ENCODE measurements around the gene TNKS1BP1. TPM values are rescaled to one million over a fixed set of nuclear protein-coding genes. Genes with fewer than 3 reads are reported as not detected.

TNKS1BP1 gene
- polyA plus RNA-seq, 1 experiment, result 73.7 TPM

- DNase-seq (ENCODE audit: low read depth), result no peak
- POLR2A ChIA-PET, result interaction anchor here (1.0 kb wide), 1 partner anchor 15 kb away, joined by 3 read pairs; no protein-coding TSS in a partner anchor
- Histone ChIP-seq H3K4me3 (ENCODE audit: low read depth, low read length) (no peak overlapping the region), H3K36me3 (ENCODE audit: control insufficient read depth, insufficient read depth, low read length) (peaks cover 10% of the 10 kb centered on the region), H3K27me3 (ENCODE audit: control insufficient read depth, insufficient read depth, low read length) (no peaks in the 10 kb centered on the region)
- TF ChIP-seq CTCF (IDR thresholded peaks at IDR 0.05; ENCODE audit: insufficient read depth, low read depth, low read length), result no peak
- CTCF ChIA-PET, result interaction anchor here (1.9 to 2.5 kb wide), 2 partner anchors 14 to 16 kb away, joined by 5 read pairs; no protein-coding TSS in a partner anchor
These were observed 30.3 kb downstream of the TNKS1BP1 start for GRCh38 chr11:57294225-57295131.

GRCh38 chr11:57290288-57290687, 34.5 kb downstream of the TNKS1BP1 start:
- DNase-seq (ENCODE audit: low read depth), result no peak
- Histone ChIP-seq H3K4me3 (ENCODE audit: low read depth, low read length) (no peak overlapping the region), H3K27me3 (ENCODE audit: control insufficient read depth, insufficient read depth, low read length) (no peaks in the 10 kb centered on the region), H3K36me3 (ENCODE audit: control insufficient read depth, insufficient read depth, low read length) (no peaks in the 10 kb centered on the region)
- POLR2A ChIA-PET, result interaction anchor here (0.6 kb wide), 1 partner anchor 11 kb away, joined by 3 read pairs; no protein-coding TSS in a partner anchor
- CTCF ChIA-PET, result no interaction called here
- no peak for TF ChIP-seq CTCF (IDR thresholded peaks at IDR 0.05; ENCODE audit: insufficient read depth, low read depth, low read length)

- H3K27me3 ChIP-seq (ENCODE audit: control insufficient read depth, insufficient read depth, low read length), result no peaks in the 10 kb centered on the region
- no peak for TF ChIP-seq CTCF (IDR thresholded peaks at IDR 0.05; ENCODE audit: insufficient read depth, low read depth, low read length)
- ChIA-PET POLR2A (no interaction called here), CTCF (interaction anchor here (0.7 to 1.7 kb wide), 3 partner anchors 9 to 57 kb away, joined by 3 to 5 read pairs (median 3); no protein-coding TSS in a partner anchor)
- H3K4me3 ChIP-seq (ENCODE audit: low read depth, low read length), result no peak overlapping the region
- no peaks in the 10 kb centered on the region for H3K36me3 ChIP-seq (ENCODE audit: control insufficient read depth, insufficient read depth, low read length)
- DNase-seq (ENCODE audit: low read depth), result no peak
These were observed 35.8 kb downstream of the TNKS1BP1 start for GRCh38 chr11:57288771-57289579.

GRCh38 chr11:57287884-57288283, 36.9 kb downstream of the TNKS1BP1 start:
- DNase-seq (ENCODE audit: low read depth), result no peak
- CTCF ChIA-PET, result no interaction called here
- POLR2A ChIA-PET, result no interaction called here
- Histone ChIP-seq H3K36me3 (ENCODE audit: control insufficient read depth, insufficient read depth, low read length) (no peaks in the 10 kb centered on the region), H3K27me3 (ENCODE audit: control insufficient read depth, insufficient read depth, low read length) (no peaks in the 10 kb centered on the region), H3K4me3 (ENCODE audit: low read depth, low read length) (no peak overlapping the region)
- TF ChIP-seq CTCF (IDR thresholded peaks at IDR 0.05; ENCODE audit: insufficient read depth, low read depth, low read length), result no peak
